Measurements from ENCODE around the gene PRPF18. TPM values are rescaled to one million over a fixed set of nuclear protein-coding genes. Genes with fewer than 3 reads are reported as not detected.

The PRPF18 gene
- total RNA-seq, 1 donor from 2014 or later: 14.0 TPM

DNA sequence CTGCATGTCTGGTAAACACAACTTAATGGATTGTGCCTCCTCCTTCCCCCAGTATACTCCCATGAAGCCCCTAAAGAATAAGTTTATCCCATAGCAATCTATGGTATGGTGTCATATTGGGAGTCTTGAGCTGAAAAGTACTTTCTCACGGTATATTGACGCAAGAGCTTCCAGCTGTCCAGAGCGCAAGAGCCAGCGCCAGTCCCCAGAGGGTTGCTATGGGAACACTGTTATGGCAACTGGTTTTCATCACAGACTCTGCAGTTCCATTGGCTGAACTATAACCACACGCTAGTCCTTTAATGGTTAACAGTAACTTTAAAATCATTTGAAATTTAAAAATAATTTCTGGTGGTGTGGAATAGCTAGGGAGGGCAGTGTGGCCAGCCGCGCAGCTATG is 46.9 kb downstream of the PRPF18 start:
- intact Hi-C loops (cut with DNase I): no loop called here

DNA sequence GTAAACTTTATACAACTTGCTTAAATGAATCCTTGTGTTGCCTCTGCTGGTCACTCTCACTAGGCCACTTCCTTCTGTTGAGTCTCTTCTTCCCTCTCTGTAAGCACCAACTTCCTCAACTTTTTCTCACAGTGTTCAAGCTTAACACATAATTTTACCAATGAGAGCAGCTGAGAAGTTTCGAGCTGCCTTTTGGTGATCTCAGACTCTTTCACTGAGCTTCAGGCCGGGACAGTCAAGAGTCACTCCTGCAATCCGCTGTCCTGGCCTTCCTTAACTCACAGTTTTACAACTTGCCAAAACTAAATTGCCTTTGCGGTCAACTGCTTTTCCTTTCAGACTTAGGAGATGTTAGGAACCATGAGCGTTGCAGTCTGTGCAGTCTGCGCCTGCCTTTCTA is 47.4 kb downstream of the PRPF18 start:
- no peak for DNase-seq (ENCODE audit: low spot score)

More for the DNA sequence above, 46.9 kb downstream of the PRPF18 start:
- no peak for DNase-seq (ENCODE audit: low spot score)

DNA sequence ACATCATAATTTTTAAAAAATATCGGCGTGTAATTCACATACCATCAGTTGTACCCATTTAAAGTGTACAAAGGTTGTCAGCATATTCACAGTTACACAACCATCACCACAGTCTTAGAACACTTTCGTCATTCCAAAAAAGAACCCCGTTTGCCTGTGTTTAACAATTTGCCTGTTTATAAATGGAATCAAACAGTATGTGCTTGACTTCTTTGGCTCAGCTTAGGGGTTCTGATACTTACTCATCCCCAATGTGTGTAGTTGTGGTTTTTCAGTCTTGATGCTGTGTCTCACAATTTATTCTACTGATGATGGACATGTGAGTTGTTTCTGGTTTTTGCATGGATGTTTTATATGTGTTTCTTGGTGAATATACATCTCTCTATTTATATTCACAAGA is 50.0 kb downstream of the PRPF18 start:
- intact Hi-C loops (cut with DNase I): no loop called here

More for the DNA sequence above, 47.4 kb downstream of the PRPF18 start:
- intact Hi-C loops (cut with DNase I): no loop called here

DNA sequence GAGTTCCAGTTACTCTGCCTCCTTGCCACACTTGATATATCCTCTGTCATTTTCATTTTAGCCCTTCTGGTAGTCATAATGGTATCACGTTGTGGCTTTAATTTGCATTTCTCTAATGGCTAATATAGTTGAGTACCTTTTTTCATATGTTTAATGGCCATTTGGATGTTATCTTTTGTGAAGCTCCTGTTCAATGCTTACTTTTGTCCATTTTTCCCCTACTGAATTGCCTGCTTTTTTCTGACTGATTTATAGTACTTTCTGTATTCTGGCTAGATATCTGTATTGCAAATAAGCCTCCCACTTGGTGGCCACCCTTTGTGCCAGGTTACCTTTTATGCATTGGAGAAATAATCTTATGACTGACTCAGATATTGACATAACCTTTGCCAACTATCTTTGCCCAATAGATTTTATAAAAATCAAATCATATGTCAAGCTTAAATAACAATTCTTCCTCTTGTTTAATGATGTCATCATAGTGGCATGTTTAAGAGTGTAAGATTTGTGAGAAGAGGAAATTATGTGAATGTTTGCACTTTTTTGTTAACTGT is 50.6 kb downstream of the PRPF18 start:
- DNase-seq (ENCODE audit: low spot score): no peak
- intact Hi-C loops (cut with DNase I): no loop called here

More for the DNA sequence above, 50.0 kb downstream of the PRPF18 start:
- DNase-seq (ENCODE audit: low spot score): no peak

DNA sequence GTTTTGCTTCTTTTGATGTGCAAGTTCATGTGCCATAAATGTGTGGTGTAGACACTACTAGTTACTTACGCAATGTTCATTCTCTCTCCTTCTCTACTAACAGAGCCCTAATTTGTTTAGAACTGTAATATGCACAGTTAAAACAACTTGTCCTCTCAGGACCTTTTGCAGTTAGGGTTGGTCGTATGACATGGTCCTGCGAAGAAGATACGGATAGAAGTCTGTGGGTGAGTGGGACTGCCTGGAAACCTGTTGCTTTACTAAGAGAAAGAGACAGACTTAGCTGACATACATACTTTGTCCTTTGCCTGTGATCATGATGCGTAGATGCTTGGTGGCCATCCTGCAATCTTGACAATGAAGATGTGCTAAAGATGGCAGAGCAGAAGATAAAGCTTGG is 51.1 kb downstream of the PRPF18 start:
- intact Hi-C loops (cut with DNase I): no loop called here

DNA sequence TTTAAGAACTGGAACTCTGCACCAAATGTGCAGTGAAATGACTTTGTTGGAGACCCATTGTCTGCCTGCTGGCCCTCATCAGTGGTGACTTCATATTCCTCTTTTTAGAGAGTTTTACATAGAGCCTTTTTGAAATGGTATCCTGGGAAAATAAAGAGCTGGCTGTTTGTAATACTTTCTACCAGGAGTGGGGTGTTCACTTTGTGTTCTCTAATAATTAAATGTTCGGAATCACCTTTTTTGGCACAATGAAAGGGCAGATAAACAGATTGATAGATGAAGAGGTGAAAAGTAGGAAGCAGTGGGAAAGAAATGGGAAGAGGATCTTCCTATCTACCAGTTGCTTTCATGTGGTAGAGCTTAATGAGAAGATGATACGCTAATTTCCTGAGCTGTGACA is 55.5 kb downstream of the PRPF18 start:
- intact Hi-C loops (cut with DNase I): no loop called here
- no peak for DNase-seq (ENCODE audit: low spot score)

More for the DNA sequence above, 51.1 kb downstream of the PRPF18 start:
- no peak for DNase-seq (ENCODE audit: low spot score)

DNA sequence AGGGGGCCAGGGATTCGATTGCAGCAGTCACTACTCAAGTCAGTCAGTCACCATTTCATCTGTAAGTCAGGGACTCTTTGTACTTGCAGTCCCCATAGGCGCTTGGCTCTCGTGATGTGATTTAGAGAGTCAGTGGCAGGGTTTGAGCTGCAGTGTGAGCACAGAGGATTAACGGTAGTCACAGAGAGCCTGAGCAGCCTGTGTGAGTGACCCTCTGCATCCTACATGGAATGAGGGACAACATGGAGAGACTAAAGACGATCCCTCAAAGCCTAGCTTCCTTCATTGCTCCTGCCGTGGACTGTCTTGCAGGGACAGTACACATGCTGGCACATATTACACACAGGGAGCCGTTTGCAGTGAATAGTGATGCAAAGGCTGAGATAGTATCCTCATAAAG is 56.3 kb downstream of the PRPF18 start:
- intact Hi-C loops (cut with DNase I): no loop called here
- DNase-seq (ENCODE audit: low spot score): no peak

DNA sequence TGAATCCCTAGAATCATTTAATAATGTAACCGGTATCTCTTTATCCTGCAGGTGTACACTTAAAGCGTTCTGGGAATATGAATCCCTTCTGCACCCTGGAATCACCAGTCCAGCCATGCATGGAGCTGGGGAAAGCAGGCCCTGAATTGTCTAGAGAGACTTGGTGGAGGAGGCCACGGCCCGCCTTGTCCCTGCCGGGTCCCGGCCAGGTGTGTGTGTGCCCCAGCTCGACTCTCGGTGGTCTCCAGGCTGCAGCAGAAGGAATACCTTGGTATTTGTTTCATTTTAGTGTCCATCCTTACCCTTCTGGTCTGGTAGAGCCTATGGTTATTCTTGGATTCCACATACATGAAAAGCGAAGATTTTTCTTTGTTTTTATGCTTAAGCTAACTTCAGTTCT is 58.1 kb downstream of the PRPF18 start:
- intact Hi-C loops (cut with DNase I): no loop called here
- no peak for DNase-seq (ENCODE audit: low spot score)

DNA sequence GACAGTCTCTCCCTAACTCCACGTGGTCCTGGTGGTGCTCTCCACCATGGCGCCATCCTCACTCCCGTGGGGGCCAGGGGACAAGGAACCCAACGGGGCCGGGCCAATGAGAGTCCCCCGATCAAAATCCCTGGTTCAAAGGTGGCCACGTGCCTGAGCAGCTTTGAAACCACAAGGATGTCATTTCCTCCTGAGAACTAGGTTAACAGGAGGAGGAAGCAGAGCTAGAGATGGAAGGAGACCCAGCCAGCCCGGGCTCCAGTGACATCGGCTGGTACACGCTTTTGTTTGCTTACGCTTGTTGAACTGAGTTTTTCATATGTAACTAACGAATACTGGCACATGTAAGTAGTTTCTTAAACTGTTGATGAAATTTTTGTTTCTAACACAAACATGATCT is 61.7 kb downstream of the PRPF18 start:
- intact Hi-C loops (cut with DNase I): no loop called here
- DNase-seq (ENCODE audit: low spot score): no peak

DNA sequence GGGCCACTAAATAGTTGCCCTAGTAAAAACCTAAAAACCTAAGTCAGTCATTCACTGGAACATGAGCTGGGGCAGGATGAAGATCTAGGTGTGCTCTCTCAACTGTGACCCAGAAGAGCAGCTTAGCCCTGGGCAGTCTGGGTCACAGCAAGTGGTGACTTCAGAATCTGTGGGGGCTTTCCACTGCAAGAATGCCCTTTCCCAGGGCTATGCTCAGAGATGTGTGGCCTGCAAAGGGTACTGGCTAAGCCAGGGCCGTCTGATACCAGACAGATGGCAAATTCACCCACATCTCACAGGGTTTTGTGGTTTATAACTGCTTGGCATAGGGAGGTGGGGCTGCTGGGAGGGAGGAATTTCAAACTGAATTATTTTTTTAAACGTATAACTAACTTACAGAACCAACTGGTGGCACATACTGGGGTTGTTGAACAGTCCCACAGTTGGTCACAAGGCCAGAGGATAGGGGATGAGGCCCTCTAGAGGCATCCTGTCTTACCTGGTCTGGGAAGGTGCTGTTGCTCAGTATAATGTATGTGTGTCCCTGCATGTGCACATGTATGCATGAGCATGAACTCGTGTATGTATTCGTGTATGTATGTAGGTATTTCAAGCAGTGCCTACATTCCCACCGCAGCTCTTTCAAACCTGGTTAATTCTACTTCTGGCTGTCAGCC is 63.2 kb downstream of the PRPF18 start:
- DNase-seq (ENCODE audit: low spot score): no peak

DNA sequence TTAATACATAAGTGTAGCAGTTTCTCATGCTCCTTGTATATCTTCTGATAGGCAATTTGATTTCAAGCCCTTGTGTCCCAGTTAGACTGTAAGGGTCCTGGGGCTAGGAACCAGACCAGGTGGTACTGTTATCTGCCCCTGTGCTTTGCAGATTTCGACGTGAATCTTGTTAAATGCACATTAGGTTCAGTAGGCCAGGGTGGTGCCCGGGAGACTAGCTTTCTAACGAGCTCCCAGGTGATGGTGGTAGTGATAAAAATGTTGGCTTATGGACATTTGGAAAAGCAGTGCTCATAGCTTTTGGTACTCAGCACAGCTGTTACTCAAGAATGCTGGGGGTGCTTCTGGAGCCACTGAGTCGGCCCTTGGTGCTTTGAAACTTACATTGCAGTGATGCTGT is 64.2 kb downstream of the PRPF18 start:
- intact Hi-C loops (cut with DNase I): no loop called here
- no peak for DNase-seq (ENCODE audit: low spot score)

More for the DNA sequence above, 63.2 kb downstream of the PRPF18 start:
- intact Hi-C loops (cut with DNase I): no loop called here

DNA sequence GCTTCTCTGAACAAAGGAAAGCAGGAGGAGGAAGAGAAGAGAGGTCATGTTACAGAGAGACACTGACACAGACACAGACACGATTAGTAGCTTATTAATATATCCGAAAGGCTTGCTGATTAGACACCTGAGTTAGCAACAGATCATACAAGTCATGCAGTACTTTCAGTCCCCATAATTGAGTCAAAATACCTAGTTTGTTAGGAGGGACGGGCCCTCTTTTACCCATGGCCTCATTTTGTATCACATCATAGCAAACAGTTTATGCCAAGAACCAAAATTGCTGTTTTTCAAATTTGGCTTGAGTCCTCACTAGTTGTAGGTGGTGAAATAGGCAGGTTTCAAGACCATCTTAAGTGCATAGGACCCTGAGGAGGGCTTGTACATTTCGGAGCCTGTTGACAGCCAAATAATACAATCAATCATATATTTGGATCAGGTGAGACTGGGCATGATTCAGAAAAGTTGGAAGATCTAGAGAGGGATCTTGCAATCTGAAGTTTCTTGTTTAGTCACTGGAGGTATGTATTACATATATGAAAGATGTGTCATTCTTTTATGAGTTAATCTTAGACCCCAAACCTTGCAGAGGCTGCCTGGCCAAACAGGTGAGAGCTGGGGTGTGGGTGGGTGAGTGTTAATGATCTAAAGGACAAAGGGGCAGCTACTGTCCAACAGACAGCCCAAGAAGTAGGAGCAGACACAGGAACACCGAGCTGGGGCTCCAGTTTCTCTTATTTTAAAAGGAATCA is 65.4 kb downstream of the PRPF18 start:
- no peak for DNase-seq (ENCODE audit: low spot score)
- intact Hi-C loops (cut with DNase I): no loop called here

DNA sequence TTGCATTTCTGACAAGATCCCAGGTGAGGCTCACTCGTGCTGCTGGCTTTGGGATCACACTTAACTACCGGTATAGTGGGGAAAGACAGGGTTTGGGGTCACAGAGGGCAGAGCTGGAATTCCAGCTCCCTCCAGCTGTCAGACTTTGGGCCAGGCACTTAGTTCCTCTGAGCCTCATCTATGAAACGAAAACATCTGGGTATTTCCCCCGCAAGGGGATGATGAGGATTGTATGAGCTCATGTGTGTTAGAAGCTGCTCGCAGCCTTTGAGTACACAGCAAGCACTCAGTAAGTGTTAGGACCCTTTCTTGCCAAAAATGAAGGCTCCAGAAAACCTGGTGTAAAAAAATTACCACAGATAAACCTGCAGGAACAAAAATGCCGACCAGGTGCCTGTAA is 66.1 kb downstream of the PRPF18 start:
- intact Hi-C loops (cut with DNase I): no loop called here
- no peak for DNase-seq (ENCODE audit: low spot score)

DNA sequence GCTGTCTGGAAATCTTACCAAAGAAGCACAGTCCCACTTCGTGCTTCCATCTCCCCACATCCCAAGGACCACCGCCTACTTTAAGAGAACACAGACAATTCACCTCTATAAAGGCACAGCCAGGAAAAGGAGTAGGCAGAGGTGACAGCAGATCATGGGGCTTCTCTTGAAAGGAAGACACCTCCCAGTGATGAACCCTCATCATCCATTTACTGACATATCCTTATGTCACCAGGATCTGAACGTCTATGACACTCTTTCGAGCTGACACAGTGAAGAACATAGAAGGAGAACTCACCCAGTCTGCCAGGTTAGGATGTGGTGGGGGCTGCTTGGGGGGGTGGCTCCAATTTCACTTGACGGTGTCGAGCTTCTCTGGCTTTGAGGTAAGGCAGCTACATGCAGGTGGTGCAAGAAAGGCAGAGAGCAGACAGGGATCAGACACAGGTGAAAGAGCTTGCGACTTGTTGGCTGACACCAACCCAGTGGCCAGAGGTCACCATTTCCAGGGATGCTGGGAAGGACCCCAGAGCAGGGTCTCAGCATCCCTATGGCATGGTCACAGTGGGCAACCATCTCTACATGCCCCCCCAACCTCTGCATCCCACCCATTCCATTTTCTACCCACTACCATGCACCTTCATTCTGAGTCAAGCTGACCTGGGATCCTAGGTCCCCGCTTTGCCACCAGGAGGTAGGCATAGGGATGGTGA is 67.5 kb downstream of the PRPF18 start:
- intact Hi-C loops (cut with DNase I): no loop called here

DNA sequence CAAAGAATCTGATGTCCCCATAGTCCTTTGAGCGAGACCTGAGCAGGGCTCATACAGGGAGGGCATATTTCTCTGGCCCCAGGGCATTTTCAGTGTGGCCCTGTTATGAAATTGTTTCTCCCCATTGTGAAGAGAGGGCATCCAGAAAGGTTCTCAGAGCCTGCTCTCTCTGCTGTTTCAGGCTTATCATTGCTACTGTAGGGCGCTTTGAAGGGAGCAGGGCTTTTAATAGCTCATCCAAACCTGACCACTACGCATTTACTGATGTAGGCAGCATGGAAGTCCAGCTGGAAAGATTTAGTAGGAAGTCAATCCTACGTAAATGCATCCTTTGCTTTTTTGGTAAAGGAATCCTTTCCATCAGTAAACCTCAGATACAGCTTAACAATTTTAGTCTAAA is 68.1 kb downstream of the PRPF18 start:
- intact Hi-C loops (cut with DNase I): no loop called here
- DNase-seq (ENCODE audit: low spot score): no peak

More for the DNA sequence above, 67.5 kb downstream of the PRPF18 start:
- DNase-seq (ENCODE audit: low spot score): no peak

DNA sequence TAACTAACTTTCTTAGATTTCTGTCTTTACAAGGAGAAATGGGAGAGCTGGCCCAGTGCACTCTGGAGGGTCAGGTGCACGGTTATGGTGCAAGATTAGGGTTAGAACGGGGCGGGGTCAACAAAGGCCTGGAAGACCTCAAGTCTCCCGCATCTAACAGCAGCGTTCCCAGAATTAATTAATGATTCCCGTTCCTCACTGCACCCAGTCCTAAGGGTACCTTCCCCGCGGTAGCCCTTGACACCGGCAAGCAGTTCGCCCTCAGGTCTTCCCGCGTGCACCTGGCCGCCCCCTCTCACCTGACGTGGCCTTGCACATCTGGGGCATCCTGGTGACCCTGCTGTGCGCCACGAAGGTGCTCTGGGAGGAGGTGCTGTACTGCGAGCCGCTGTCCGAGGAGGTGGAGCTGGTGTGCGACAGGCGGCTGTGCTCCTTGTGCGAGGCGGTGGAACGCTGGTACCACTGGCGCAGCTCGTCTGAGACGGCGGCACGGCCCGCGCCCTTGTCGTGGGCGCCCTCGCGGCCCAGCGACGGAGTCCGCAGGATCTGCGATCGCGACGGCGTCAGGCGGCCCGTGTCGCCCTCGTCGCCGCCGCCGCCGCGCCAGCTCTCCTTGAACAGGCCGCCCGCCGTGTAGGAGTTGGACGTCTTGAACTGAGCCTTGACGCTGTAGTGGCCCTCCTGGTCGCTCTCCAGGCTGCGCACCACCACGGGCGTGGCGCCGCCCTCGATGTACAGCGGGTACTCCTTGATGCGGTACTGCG is 69.8 kb downstream of the PRPF18 start:
- intact Hi-C loops (cut with DNase I): no loop called here
- DNase-seq (ENCODE audit: low spot score): no peak

DNA sequence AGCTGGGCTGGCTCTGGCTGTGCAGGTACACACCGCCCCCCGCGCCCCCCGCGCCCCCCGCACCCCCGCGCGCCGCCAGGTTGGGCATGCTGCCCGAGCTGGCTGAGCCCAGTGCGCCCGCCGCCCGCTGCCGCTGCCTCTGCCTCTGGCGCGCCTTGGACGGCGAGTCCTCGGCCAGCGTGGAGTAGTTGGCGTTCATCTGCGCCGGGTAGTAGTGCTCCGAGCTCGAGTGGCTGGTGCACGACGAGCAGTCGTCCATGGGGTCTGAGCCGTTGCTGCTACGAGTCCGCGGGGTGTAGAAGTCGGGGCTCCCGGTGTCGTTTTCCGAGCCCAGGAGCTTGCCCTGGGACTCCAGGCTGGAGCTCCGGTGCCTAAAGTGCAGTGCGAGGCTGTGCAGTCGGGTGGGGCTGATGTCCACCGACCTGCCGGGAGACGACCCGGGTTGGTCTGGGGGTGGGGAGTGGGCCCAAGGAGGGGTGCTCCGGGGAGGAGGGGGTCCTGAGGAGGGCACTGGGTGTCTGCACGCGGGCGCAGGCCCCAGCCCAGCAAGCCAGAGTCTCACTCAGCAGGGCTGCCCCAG is 70.4 kb downstream of the PRPF18 start:
- intact Hi-C loops (cut with DNase I): no loop called here
- no peak for DNase-seq (ENCODE audit: low spot score)

DNA sequence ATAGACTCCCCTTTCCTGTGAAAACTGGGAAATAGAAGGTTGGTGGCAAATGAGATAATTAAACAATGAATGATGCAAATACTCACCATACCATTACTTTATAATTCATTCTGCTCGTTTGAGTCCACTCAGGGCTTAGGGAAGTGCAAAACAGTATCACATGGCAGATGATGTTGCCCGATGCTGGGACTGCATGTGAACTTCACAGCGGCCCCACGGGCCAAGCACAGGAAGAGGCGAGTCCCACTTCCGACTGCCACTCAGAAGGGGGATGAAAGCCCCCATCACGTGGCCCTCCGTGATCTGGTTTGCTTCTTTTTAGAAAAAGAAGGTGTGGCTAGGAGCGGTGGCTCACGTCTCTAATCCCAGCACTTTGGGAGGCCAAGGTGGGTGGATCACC is 71.5 kb downstream of the PRPF18 start:
- intact Hi-C loops (cut with DNase I): no loop called here

More for the DNA sequence above, 71.5 kb downstream of the PRPF18 start:
- DNase-seq (ENCODE audit: low spot score): no peak
